Urinary bladder (tissue), 4 donors: ENCODE measurements around the gene THSD8. TPM values are rescaled to one million over a fixed set of nuclear protein-coding genes. Genes with fewer than 3 reads are reported as not detected.
A peak's percentile ranks its signal among the peaks of the same experiment; 100 is the strongest.
"Not testable (repeated sequence)": the region's sequence is repeated elsewhere in the genome, so short reads cannot be mapped to it uniquely, and the experiment has no call there.

Experiments
- DNase-seq: peaks from one replicate; pipeline ENCODE4 v3.0.0-alpha.2; 2015; ENCODE audit errors: extremely low spot score
- H3K27ac ChIP-seq: one replicate; pipeline ENCODE4 v1.5.1; 2013; ENCODE audit warnings: low read depth, mild to moderate bottlenecking, moderate library complexity
- H3K36me3 ChIP-seq: one replicate; pipeline ENCODE4 v1.6.1; 2013; ENCODE audit warnings: mild to moderate bottlenecking, moderate library complexity; ENCODE audit not compliant: insufficient read depth
- H3K4me1 ChIP-seq: one replicate; pipeline ENCODE4 v1.6.1; 2013; ENCODE audit warnings: mild to moderate bottlenecking, moderate library complexity; ENCODE audit not compliant: insufficient read depth
- H3K4me3 ChIP-seq: one replicate; pipeline ENCODE4 v1.5.1; 2013; ENCODE audit warnings: low read depth, low read length
- WGBS: extraction: QIAGEN DNeasy Blood & Tissue Kit; methylation state at CpG from one replicate; pipeline ENCODE4 v1.1.7; 2013; 5-methylcytosine and 5-hydroxymethylcytosine counted together
- polyA plus RNA-seq: library from polyadenylated mRNA; stranded (reverse); fragments of 200-250 nt; gene quantifications from one replicate; pipeline ENCODE4 v1.2.3, GENCODE V29; 2013
- total RNA-seq: library from RNA; depleted of rRNA; stranded (reverse); fragments of >200 nt; gene quantifications from one replicate; pipeline ENCODE4 v1.2.3, GENCODE V29; 2014
- donor health status: healthy with polysubstance abuse.
- donor health status: healthy.

THSD8 gene
- total and polyA plus RNA-seq, 2 donors = not detected

GRCh38 chr19:12802267-12803106, 618 bp downstream of the THSD8 start:
- H3K4me3 ChIP-seq = peak overlapping the region; percentile 78
- H3K36me3 ChIP-seq = no peaks in the 10 kb centered on the region
- no peak for DNase-seq
- WGBS = 42% methylated on average over 22 of the region's 22 CpGs
- H3K27ac ChIP-seq = no peak overlapping the region
- no peaks in the 10 kb centered on the region for H3K4me1 ChIP-seq

DNA sequence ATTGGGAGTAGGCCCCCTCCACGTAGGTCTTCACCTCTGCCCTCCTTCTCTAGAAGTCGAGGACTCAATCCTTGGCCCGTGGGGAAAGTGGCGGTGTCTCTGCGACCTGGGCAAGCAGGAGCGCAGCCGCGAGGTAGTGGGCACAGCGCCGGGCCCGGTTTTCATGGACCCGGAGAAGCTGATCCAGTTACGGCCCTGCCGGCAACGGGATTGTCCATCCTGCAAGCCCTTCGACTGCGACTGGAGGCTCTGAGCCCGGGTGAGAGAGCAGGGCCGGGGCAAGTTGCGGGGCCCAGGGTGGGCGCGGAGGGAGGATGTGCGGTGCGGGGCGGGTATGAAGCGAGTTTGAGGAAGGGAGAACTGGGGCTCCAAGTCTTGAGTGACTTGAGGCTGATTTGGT, 2.2 kb downstream of the THSD8 start:
- WGBS = 92% methylated on average over 26 of the region's 26 CpGs
- Histone ChIP-seq H3K4me1 (no peaks in the 10 kb centered on the region), H3K36me3 (no peaks in the 10 kb centered on the region), H3K4me3 (no peak overlapping the region), H3K27ac (no peak overlapping the region)
- no peak for DNase-seq

GRCh38 chr19:12806242-12807081, 4.6 kb downstream of the THSD8 start, which contains the start of gene RNASEH2A:
Gene RNASEH2A, plus strand, starts transcription at chr19:12806584. Its CDS starts 90 bp downstream, at chr19:12806674.
- Histone ChIP-seq H3K4me1 (no peaks in the 10 kb centered on the region), H3K36me3 (no peaks in the 10 kb centered on the region), H3K4me3 (peak within 1 kb of the TSS; percentile 57), H3K27ac (peak within 1 kb of the TSS; percentile 61)
- WGBS = 4% methylated on average over 66 of the region's 66 CpGs
- DNase-seq = no peak

DNA sequence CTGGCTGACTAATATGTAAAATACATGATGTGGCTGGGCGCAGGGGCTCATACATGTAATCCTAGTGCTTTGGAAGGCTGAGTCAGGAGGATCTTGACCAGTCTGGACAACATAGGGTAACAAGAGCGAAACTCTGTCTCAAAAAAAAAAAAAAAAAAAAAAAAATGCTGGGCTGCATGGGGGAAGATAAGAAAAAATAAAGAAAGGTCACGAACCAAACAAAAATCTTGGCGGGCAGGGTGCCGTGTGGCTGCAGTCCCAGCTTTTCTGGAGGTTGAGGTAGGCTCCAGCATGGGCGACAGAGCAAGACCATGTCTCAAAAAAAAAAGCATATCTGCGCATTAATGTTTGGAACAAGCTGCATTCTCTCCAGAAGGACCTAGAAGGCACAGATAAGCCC, 13.2 kb downstream of the THSD8 start:
- WGBS = 90% methylated on average over 7 of the region's 7 CpGs

DNA sequence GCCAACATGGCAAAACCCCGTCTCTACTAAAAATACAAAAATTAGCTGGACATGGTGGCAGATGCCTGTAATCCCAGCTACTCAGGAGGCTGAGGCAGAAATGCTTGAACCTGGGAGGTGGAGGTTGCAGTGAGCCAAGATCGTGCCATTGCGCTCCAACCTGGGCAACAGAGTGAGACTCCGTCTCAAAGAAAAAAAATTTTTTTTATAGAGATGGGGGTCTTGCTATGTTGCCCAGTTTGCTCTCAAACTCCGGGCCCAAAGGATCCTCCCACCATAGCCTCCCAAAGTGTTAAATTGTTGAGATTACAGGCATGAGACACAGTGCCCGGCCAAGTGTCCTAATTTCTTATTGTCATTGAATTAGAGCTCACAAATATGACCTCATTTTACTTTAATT, 15.3 kb downstream of the THSD8 start:
- WGBS = 94% methylated on average over 6 of the region's 6 CpGs
- H3K4me3 ChIP-seq, H3K27ac ChIP-seq, H3K4me1 ChIP-seq, H3K36me3 ChIP-seq, DNase-seq: not testable (repeated sequence)

More for the DNA sequence above, 13.2 kb downstream of the THSD8 start:
- no peak for DNase-seq
- H3K27ac ChIP-seq = no peak overlapping the region
- no peaks in the 10 kb centered on the region for H3K4me1 ChIP-seq
- H3K36me3 ChIP-seq = no peaks in the 10 kb centered on the region
- no peak overlapping the region for H3K4me3 ChIP-seq

- H3K27ac ChIP-seq, DNase-seq, H3K4me3 ChIP-seq, H3K4me1 ChIP-seq, H3K36me3 ChIP-seq: not testable (repeated sequence)
- WGBS = 93% methylated on average over 11 of the region's 11 CpGs
Observed at GRCh38 chr19:12817810-12818209, 15.9 kb downstream of the THSD8 start.

DNA sequence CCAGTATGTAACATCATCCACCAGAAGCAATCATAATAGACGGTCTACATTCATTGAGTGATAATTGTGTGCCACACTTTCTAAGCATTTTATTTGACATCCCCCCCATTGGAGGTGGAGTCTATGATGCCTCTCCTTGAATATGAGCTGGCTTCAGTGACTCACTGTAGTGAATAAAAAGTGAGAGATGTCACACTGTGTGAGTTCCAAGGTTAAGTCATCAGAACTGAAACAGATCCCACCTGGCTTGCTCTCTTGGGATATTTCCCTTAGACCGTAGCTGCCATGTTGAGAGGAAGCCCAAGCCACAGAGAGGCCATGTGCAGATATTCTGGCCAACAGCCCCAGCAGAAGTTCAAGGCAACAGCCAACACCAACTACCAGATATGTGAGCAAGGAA, 19.9 kb downstream of the THSD8 start:
- no peaks in the 10 kb centered on the region for H3K4me1 ChIP-seq
- H3K4me3 ChIP-seq = no peak overlapping the region
- DNase-seq = no peak
- no peak overlapping the region for H3K27ac ChIP-seq
- H3K36me3 ChIP-seq = no peaks in the 10 kb centered on the region
- WGBS = 79% methylated on average over 2 of the region's 2 CpGs

GRCh38 chr19:12825254-12826131, 23.6 kb downstream of the THSD8 start:
- Histone ChIP-seq H3K4me3 (peak overlapping the region; percentile 3), H3K27ac (no peak overlapping the region), H3K4me1 (no peaks in the 10 kb centered on the region), H3K36me3 (no peaks in the 10 kb centered on the region)
- DNase-seq = no peak
- WGBS = 5% methylated on average over 46 of the region's 46 CpGs

GRCh38 chr19:12828494-12828893, 26.6 kb downstream of the THSD8 start:
- 6% methylated on average over 23 of the region's 23 CpGs for WGBS
- Histone ChIP-seq H3K4me1 (no peaks in the 10 kb centered on the region), H3K27ac (no peak overlapping the region), H3K36me3 (no peaks in the 10 kb centered on the region), H3K4me3 (no peak overlapping the region)
- no peak for DNase-seq

- DNase-seq = no peak
- no peak overlapping the region for H3K27ac ChIP-seq
- H3K36me3 ChIP-seq = no peaks in the 10 kb centered on the region
- H3K4me1 ChIP-seq = no peaks in the 10 kb centered on the region
- H3K4me3 ChIP-seq = peak overlapping the region; percentile 37
- WGBS = 1% methylated on average over 2 of the region's 5 CpGs
Observed at GRCh38 chr19:12833418-12833737, 31.5 kb downstream of the THSD8 start.

DNA sequence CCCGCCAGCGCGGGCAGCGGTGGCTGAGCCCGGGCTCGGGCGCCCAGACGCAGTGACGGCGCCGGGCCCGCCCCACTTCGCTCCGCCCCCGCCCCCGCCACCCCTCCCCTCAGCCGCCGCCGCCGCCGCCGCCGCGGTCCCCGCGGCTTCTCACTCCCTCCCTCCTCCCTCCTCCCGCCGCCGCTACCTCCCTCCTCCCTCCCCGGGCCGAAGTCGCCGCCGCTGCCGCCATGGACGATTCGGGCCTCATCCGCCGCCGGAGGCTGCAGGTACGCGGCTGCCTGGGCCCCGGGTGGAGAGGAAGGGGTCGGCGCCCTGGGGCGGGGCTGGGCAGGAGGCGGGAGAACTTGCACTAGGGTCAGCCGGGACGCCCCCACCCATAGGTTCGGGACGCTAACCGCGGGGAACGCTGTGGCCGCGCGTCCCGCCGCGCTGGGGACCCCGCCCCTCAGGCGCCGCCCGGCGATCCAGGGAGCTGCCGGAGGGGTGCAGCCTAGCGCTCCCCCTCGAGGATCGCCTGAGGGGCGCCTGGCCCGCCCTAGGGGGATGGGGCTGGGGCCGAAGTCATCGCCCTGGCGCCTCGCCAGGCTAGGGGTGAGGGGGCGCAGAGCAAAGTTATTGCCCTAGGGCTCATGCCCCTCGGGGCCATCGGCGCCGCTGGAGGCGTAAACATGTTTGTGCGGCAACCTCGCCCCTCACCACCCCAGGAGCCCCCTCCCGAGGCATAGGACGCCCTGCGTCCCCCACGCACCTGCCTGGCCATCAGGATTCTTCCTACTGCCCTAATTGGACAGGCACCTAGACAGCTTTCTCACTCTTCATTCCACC, 32.1 kb downstream of the THSD8 start:
- no peaks in the 10 kb centered on the region for H3K36me3 ChIP-seq

DNA sequence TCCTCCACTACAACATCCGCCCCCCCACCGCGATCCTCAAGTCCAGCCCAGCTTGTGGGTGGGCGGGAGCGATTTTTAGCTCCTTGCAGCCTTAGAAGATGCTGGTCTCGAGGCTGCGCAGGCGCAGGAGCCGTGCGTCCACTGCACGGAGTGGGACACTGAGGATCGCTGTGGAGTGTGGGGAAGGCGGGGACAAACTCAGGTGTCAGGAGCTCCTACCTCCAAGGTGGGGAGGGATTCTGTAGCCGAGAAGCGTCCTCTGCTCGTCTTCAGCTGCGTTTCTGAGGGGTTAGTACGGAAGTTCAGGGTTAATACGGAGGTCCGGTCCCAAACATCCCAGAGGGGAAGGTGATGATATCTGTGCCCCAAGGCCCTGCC, 32.7 kb downstream of the THSD8 start, which contains the start of gene RTBDN:
Gene RTBDN (minus strand): TSS at position 14 of the 378 bp plus-strand sequence. CDS start 4,600 bp downstream, outside the sequence.
- no peak for DNase-seq
- H3K4me1 ChIP-seq = no peaks in the 10 kb centered on the region

More for the DNA sequence above, 32.1 kb downstream of the THSD8 start:
- peak overlapping the region; percentile 37 for H3K4me3 ChIP-seq
- H3K27ac ChIP-seq = no peak overlapping the region
- no peaks in the 10 kb centered on the region for H3K4me1 ChIP-seq
- WGBS = 1% methylated on average over 85 of the region's 87 CpGs
- no peak for DNase-seq

More for the DNA sequence above, 32.7 kb downstream of the THSD8 start, which contains the start of gene RTBDN:
- H3K4me3 ChIP-seq = peak within 1 kb of the TSS; percentile 37
- no peak within 1 kb of the TSS for H3K27ac ChIP-seq
- 7% methylated on average over 20 of the region's 20 CpGs for WGBS
- H3K36me3 ChIP-seq = no peaks in the 10 kb centered on the region
